IMR-90 (cell line): Measurements from ENCODE around the gene DBI.

Source experiments
- CEBPB ChIP-seq: IDR thresholded peaks from 2 replicates; pipeline ENCODE4 v1.6.1; 2012; ENCODE audit warnings: low read depth, low read length, improper control_type of control experiment
- TF ChIP-seq, protein P1 (sequence below): conservative IDR thresholded peaks from 2 replicates; pipeline ENCODE4 v1.5.1; 2012; ENCODE audit warnings: mild to moderate bottlenecking, low read depth, low read length, improper control_type of control experiment
- TF ChIP-seq, protein P2 (sequence below): fragments of 150-350 bp; IDR thresholded peaks from 2 replicates; pipeline ENCODE4 v1.6.1; 2016; ENCODE audit warnings: low read depth, mild to moderate bottlenecking, low read length, moderate library complexity, borderline replicate concordance

DNA sequence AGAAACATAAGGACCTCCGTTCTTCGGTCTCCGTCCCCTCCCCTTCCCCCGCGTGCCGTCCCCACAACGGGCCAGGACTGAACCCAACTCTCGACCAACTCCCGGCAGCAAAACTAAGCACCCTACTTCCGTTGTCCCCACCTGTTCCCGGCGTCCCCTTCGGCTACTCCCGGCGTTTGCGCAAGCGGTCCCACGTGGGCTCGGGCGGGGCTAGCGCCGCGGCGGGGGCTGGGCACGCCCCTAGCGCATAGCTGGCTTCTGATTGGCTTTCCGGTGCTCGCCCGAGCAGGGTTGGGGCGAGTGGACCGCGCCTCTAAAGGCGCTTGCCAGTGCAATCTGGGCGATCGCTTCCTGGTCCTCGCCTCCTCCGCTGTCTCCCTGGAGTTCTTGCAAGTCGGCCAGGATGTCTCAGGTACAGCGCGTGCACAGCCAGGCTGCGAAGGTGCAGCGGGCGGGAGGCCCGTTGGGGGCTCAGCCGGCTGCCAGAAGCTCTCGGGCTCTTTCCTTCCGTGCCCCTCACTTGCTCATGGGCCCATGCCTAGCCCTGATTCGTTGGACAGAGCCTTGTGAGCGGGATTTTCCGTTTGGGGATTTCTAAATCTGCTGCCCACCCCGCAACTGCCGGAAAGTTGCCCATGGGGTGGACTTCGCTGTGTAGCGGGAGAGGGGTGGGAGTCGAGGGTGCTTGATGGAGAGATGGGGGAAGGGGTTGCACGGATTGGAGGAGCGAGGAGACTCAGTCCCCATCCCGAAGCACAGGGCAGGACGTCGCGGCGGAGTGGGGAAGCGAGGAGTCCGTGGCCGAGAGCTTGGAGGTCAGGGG lies at the start of gene DBI, which contains the start of gene C2orf76:
- TF ChIP-seq, protein P1, sequence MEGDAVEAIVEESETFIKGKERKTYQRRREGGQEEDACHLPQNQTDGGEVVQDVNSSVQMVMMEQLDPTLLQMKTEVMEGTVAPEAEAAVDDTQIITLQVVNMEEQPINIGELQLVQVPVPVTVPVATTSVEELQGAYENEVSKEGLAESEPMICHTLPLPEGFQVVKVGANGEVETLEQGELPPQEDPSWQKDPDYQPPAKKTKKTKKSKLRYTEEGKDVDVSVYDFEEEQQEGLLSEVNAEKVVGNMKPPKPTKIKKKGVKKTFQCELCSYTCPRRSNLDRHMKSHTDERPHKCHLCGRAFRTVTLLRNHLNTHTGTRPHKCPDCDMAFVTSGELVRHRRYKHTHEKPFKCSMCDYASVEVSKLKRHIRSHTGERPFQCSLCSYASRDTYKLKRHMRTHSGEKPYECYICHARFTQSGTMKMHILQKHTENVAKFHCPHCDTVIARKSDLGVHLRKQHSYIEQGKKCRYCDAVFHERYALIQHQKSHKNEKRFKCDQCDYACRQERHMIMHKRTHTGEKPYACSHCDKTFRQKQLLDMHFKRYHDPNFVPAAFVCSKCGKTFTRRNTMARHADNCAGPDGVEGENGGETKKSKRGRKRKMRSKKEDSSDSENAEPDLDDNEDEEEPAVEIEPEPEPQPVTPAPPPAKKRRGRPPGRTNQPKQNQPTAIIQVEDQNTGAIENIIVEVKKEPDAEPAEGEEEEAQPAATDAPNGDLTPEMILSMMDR: no peak
- TF ChIP-seq CEBPB: peak; percentile 100
- TF ChIP-seq, protein P2, sequence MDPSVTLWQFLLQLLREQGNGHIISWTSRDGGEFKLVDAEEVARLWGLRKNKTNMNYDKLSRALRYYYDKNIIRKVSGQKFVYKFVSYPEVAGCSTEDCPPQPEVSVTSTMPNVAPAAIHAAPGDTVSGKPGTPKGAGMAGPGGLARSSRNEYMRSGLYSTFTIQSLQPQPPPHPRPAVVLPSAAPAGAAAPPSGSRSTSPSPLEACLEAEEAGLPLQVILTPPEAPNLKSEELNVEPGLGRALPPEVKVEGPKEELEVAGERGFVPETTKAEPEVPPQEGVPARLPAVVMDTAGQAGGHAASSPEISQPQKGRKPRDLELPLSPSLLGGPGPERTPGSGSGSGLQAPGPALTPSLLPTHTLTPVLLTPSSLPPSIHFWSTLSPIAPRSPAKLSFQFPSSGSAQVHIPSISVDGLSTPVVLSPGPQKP: no peak
